ENCODE results near the gene THSD7A.

Gene THSD7A

DNA sequence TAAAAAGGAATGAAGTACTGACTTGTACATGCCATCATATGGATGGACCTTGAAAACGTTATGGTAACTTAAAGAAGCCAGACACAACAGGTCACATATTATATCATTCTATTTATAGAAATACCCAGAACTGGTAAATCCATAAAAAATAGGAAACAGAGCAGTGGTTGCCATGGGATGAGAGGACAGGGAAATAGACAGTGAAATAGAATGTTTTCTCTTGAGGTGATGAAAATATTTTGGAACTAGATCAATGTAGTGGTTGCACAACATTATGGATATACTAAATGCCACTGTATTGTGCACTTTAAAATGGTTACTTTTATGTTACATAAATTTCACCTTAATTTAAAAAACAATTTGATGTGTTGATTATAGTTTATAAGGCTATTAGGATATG lies 318.5 kb downstream of the THSD7A start:
- TF ChIP-seq, protein P1, sequence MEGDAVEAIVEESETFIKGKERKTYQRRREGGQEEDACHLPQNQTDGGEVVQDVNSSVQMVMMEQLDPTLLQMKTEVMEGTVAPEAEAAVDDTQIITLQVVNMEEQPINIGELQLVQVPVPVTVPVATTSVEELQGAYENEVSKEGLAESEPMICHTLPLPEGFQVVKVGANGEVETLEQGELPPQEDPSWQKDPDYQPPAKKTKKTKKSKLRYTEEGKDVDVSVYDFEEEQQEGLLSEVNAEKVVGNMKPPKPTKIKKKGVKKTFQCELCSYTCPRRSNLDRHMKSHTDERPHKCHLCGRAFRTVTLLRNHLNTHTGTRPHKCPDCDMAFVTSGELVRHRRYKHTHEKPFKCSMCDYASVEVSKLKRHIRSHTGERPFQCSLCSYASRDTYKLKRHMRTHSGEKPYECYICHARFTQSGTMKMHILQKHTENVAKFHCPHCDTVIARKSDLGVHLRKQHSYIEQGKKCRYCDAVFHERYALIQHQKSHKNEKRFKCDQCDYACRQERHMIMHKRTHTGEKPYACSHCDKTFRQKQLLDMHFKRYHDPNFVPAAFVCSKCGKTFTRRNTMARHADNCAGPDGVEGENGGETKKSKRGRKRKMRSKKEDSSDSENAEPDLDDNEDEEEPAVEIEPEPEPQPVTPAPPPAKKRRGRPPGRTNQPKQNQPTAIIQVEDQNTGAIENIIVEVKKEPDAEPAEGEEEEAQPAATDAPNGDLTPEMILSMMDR (IDR thresholded peaks at IDR 0.05; ENCODE audit: insufficient read depth, low read length, missing control alignments), result no peak
- DNase-seq (ENCODE audit: low read depth, low spot score), result no peak
- H3K4me3 ChIP-seq (ENCODE audit: low read depth, low read length), result no peak overlapping the region
- ChIA-PET CTCF (no interaction called here), POLR2A (no interaction called here)

GRCh38 chr7:11507929-11508328 lies 324.1 kb downstream of the THSD7A start:
- TF ChIP-seq, protein P1 (IDR thresholded peaks at IDR 0.05; ENCODE audit: insufficient read depth, low read length, missing control alignments), result no peak
- POLR2A ChIA-PET, result no interaction called here
- no peak for DNase-seq (ENCODE audit: low read depth, low spot score)
- no peak overlapping the region for H3K4me3 ChIP-seq (ENCODE audit: low read depth, low read length)
- CTCF ChIA-PET, result no interaction called here

DNA sequence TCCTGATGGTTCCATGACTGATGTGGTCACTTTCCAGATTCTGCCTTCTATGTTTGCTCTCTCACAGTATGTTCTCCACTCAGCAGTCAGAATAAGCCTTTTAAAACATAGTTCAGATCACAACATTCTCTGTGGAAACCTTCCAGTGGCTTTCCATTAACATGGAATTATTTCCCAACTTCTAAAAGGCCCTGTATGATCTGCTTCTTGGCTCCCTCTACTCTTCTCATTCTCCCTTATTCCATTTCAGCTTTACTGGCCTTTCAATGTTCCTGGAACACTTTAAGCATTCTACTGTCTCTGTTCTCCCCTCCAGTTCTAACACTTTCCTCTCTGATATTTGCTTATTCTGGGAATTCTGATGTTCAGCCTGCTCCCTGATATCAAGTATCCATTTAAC lies 325.6 kb downstream of the THSD7A start:
- POLR2A ChIA-PET, result no interaction called here
- CTCF ChIA-PET, result no interaction called here
- H3K4me3 ChIP-seq (ENCODE audit: low read depth, low read length), result no peak overlapping the region
- no peak for DNase-seq (ENCODE audit: low read depth, low spot score)
- TF ChIP-seq, protein P1 (IDR thresholded peaks at IDR 0.05; ENCODE audit: insufficient read depth, low read length, missing control alignments), result no peak

- H3K4me3 ChIP-seq (ENCODE audit: low read depth, low read length), result no peak overlapping the region
- no peak for DNase-seq (ENCODE audit: low read depth, low spot score)
- ChIA-PET CTCF (no interaction called here), POLR2A (no interaction called here)
- TF ChIP-seq, protein P1 (IDR thresholded peaks at IDR 0.05; ENCODE audit: insufficient read depth, low read length, missing control alignments), result no peak
These were observed 326.5 kb downstream of the THSD7A start for GRCh38 chr7:11505471-11505985.

DNA sequence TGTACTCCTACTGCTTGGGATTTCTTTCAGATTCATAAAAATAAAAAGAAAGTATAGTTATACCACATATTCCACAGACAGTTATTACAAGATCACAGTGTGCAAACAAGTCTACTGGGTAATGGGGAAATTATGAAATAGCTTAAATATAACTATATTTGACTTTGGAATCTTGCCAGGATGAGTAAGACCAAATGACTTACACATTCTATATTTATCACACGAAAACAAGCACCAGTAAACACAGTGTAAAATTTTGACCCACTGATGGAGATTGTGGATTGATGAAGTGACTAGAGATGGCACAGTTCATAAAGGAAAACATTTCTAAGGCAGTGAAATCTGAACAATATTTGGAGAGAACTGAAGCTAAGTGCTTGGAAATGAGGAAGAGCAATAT lies 339.7 kb downstream of the THSD7A start:
- no peak for DNase-seq (ENCODE audit: low read depth, low spot score)
- TF ChIP-seq, protein P1 (IDR thresholded peaks at IDR 0.05; ENCODE audit: insufficient read depth, low read length, missing control alignments), result no peak
- CTCF ChIA-PET, result no interaction called here
- POLR2A ChIA-PET, result no interaction called here
- H3K4me3 ChIP-seq (ENCODE audit: low read depth, low read length), result no peak overlapping the region

DNA sequence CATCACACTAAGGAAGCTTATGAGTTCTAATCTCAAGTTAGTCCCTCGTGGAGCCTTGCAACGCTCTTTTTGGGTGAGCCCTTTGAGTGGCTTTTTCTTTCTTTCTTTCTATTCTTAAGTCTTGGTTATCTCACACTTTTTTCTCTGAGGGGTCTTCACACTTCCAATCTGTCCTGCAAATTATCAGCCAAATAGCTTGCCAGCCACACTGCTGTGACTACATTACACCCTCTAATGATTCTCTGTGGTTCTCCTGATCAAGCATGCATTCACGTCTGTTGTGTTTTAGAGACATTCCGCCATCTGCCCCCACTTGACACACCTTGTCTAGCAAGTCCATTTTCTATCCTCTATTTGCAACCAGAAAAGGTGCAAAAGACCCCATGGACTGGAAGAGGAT lies 340.2 kb downstream of the THSD7A start:
- DNase-seq (ENCODE audit: low read depth, low spot score), result no peak
- ChIA-PET POLR2A (no interaction called here), CTCF (no interaction called here)
- TF ChIP-seq, protein P1 (IDR thresholded peaks at IDR 0.05; ENCODE audit: insufficient read depth, low read length, missing control alignments), result no peak
- no peak overlapping the region for H3K4me3 ChIP-seq (ENCODE audit: low read depth, low read length)
